Gastroesophageal sphincter (tissue), 3 donors: ENCODE data around the gene GRB2.

Experiments used
- EP300 ChIP-seq: sonication (generic); formaldehyde crosslinking; IDR thresholded peaks from one replicate; pipeline ENCODE4 v1.6.1; 2017; ENCODE audit warnings: antibody characterized with exemption, mild to moderate bottlenecking
- TF ChIP-seq, protein P1 (sequence below), 4 experiments: fragments of 200-600 bp in 2 of 4; fragments of 450-650 bp in 2 of 4; sonication (generic) in 1 of 4; IDR thresholded peaks; one replicate each; pipeline ENCODE4 v1.5.1; 2017 to 2019; ENCODE audit warnings: antibody characterized with exemption in 4 of 4, mild to moderate bottlenecking in 2 of 4, moderate library complexity in 2 of 4

DNA sequence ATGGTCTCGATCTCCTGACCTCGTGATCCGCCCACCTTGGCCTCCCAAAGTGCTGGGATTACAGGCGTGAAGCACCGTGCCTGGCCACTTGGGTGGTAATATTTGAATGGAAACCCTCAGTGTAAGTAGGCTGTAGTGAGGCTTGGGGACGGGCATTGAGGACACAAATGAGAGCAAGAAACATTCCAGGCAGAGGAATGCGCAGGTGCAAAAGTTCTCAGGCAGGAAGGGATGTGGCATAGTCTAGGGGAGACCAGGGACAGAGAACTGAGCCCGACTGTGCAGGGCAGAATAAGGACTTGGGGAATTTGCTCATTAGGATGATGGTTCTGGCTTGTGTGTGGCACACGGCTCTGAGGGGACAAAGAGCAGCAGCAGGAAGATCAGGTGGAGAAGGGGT, 54.8 kb downstream of the GRB2 start:
- TF ChIP-seq, protein P1, sequence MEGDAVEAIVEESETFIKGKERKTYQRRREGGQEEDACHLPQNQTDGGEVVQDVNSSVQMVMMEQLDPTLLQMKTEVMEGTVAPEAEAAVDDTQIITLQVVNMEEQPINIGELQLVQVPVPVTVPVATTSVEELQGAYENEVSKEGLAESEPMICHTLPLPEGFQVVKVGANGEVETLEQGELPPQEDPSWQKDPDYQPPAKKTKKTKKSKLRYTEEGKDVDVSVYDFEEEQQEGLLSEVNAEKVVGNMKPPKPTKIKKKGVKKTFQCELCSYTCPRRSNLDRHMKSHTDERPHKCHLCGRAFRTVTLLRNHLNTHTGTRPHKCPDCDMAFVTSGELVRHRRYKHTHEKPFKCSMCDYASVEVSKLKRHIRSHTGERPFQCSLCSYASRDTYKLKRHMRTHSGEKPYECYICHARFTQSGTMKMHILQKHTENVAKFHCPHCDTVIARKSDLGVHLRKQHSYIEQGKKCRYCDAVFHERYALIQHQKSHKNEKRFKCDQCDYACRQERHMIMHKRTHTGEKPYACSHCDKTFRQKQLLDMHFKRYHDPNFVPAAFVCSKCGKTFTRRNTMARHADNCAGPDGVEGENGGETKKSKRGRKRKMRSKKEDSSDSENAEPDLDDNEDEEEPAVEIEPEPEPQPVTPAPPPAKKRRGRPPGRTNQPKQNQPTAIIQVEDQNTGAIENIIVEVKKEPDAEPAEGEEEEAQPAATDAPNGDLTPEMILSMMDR (IDR thresholded peaks at IDR 0.05) = no peak
- no peak for TF ChIP-seq EP300
